A673 (cell line): ENCODE measurements around the gene ARMC10.

Experiments
- EZH2 ChIP-seq: fragments of 200-600 bp; sonication (generic); IDR thresholded peaks from 2 replicates; pipeline ENCODE4 v1.6.1; 2017; ENCODE audit warnings: borderline replicate concordance, low read depth, mild to moderate bottlenecking, mixed read lengths, antibody characterized with exemption, low read length; ENCODE audit not compliant: poor library complexity, severe bottlenecking
- TF ChIP-seq, protein P1 (sequence below): fragments of 300-800, 200-600 bp; sonication (generic); conservative IDR thresholded peaks from 2 replicates; pipeline ENCODE4 v1.5.1; 2017; ENCODE audit warnings: low read depth, mild to moderate bottlenecking, antibody characterized with exemption, low read length, moderate library complexity, mixed read lengths

DNA sequence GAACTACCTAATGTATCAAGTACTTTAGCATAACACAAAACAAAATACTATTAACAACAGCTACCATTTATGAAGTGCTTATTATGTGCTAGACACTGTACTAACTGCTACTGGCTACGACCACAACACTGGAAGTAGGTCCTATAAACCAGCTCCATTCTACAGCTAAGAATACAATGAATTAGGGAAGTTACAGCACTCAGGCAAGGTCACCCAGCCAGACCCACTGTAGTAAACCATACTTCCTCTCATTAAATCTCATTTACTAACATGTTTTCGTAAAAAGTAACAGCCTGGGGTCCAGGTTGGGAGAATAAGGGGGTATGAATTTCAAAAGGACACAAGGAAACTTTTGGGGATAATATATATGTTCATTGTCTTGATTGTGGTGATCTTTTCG is 48.6 kb downstream of the ARMC10 start:
- TF ChIP-seq, protein P1, sequence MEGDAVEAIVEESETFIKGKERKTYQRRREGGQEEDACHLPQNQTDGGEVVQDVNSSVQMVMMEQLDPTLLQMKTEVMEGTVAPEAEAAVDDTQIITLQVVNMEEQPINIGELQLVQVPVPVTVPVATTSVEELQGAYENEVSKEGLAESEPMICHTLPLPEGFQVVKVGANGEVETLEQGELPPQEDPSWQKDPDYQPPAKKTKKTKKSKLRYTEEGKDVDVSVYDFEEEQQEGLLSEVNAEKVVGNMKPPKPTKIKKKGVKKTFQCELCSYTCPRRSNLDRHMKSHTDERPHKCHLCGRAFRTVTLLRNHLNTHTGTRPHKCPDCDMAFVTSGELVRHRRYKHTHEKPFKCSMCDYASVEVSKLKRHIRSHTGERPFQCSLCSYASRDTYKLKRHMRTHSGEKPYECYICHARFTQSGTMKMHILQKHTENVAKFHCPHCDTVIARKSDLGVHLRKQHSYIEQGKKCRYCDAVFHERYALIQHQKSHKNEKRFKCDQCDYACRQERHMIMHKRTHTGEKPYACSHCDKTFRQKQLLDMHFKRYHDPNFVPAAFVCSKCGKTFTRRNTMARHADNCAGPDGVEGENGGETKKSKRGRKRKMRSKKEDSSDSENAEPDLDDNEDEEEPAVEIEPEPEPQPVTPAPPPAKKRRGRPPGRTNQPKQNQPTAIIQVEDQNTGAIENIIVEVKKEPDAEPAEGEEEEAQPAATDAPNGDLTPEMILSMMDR, result no peak
- no peak for TF ChIP-seq EZH2
